ENCODE measurements around the gene GPR149. TPM values are rescaled to one million over a fixed set of nuclear protein-coding genes. Genes with fewer than 3 reads are reported as not detected.

Gene GPR149
- total and polyA plus RNA-seq, 8 donors: 0.12 to 0.16 (median 0.15) TPM; not detected in 5

- no peaks in the 10 kb centered on the region for H3K27me3 ChIP-seq
- intact Hi-C loops (cut with DNase I): no loop called here
- H3K4me1 ChIP-seq: no peaks in the 10 kb centered on the region
- no peak for ATAC-seq
- no peak for DNase-seq
- no peak for TF ChIP-seq CTCF (IDR thresholded peaks at IDR 0.05)
- no peaks in the 10 kb centered on the region for H3K36me3 ChIP-seq
- H3K27ac ChIP-seq: no peak overlapping the region
- FAIRE-seq: no peak
- H3K9me3 ChIP-seq: peaks cover 0 to 4% (median 0%) of the 10 kb centered on the region in 4 donors
- 56 to 70% methylated on average over 3 of the region's 3 CpGs for WGBS, 2 donors
- H3K4me3 ChIP-seq: no peak overlapping the region
Observed at GRCh38 chr3:154389861-154390260, 40.1 kb downstream of the GPR149 start.

- intact Hi-C loops (cut with DNase I): no loop called here
- no peaks in the 10 kb centered on the region for H3K36me3 ChIP-seq
- no peaks in the 10 kb centered on the region for H3K27me3 ChIP-seq
- TF ChIP-seq CTCF (IDR thresholded peaks at IDR 0.05): no peak
- no peak for ATAC-seq
- H3K4me1 ChIP-seq: no peaks in the 10 kb centered on the region
- DNase-seq: no peak
- no peak overlapping the region for H3K27ac ChIP-seq
- no peak for FAIRE-seq
- no peak overlapping the region for H3K4me3 ChIP-seq
- peaks cover 0 to 4% (median 0%) of the 10 kb centered on the region in 4 donors for H3K9me3 ChIP-seq
Observed at GRCh38 chr3:154384479-154384878, 45.5 kb downstream of the GPR149 start.

- no peak for TF ChIP-seq CTCF (IDR thresholded peaks at IDR 0.05)
- WGBS, 2 donors: 54 to 67% methylated on average over 2 of the region's 2 CpGs
- Histone ChIP-seq H3K36me3 (no peaks in the 10 kb centered on the region), H3K9me3 (no peaks in the 10 kb centered on the region), H3K4me3 (no peak overlapping the region), H3K4me1 (no peaks in the 10 kb centered on the region), H3K27ac (no peak overlapping the region), H3K27me3 (no peaks in the 10 kb centered on the region)
- intact Hi-C loops (cut with DNase I): no loop called here
- no peak for ATAC-seq
- DNase-seq: no peak
- FAIRE-seq: no peak
Observed at GRCh38 chr3:154378311-154378710, 51.7 kb downstream of the GPR149 start.

- H3K4me3 ChIP-seq: no peak overlapping the region
- no peaks in the 10 kb centered on the region for H3K9me3 ChIP-seq
- FAIRE-seq: no peak
- no peaks in the 10 kb centered on the region for H3K27me3 ChIP-seq
- DNase-seq: no peak
- H3K27ac ChIP-seq: no peak overlapping the region
- ATAC-seq: no peak
- intact Hi-C loops (cut with DNase I): no loop called here
- no peaks in the 10 kb centered on the region for H3K36me3 ChIP-seq
- H3K4me1 ChIP-seq: no peaks in the 10 kb centered on the region
- TF ChIP-seq CTCF (IDR thresholded peaks at IDR 0.05): no peak
- 5 to 9% methylated on average over 3 of the region's 3 CpGs for WGBS, 2 donors
Observed at GRCh38 chr3:154367221-154367620, 62.8 kb downstream of the GPR149 start.

- Histone ChIP-seq H3K4me3 (no peak overlapping the region), H3K27ac (no peak overlapping the region), H3K36me3 (no peaks in the 10 kb centered on the region), H3K27me3 (no peaks in the 10 kb centered on the region), H3K9me3 (no peaks in the 10 kb centered on the region), H3K4me1 (no peaks in the 10 kb centered on the region)
- intact Hi-C loops (cut with DNase I): no loop called here
- DNase-seq (no peak), ATAC-seq (no peak), FAIRE-seq (no peak)
- TF ChIP-seq CTCF (IDR thresholded peaks at IDR 0.05): no peak
Observed at GRCh38 chr3:154364849-154365248, 65.1 kb downstream of the GPR149 start.
